Measurements from ENCODE around the gene NR3C2.

Gene NR3C2

GRCh38 chr4:148453833-148454232 is 11.6 kb upstream of the NR3C2 start:
- no peak for DNase-seq (ENCODE audit: low read depth)
- no peak overlapping the region for H3K4me3 ChIP-seq (ENCODE audit: control insufficient read depth, low read depth, low read length)
- no peak for TF ChIP-seq CTCF (IDR thresholded peaks at IDR 0.05; ENCODE audit: control insufficient read depth, insufficient read depth, low read depth, low read length, missing control alignments)

- no peak for DNase-seq (ENCODE audit: low read depth)
- TF ChIP-seq CTCF (IDR thresholded peaks at IDR 0.05; ENCODE audit: control insufficient read depth, insufficient read depth, low read depth, low read length, missing control alignments) = no peak
- H3K4me3 ChIP-seq (ENCODE audit: control insufficient read depth, low read depth, low read length) = no peak overlapping the region
Measured at GRCh38 chr4:148452970-148453369, 10.8 kb upstream of the NR3C2 start.

- no peak overlapping the region for H3K4me3 ChIP-seq (ENCODE audit: control insufficient read depth, low read depth, low read length)
- DNase-seq (ENCODE audit: low read depth) = no peak
- no peak for TF ChIP-seq CTCF (IDR thresholded peaks at IDR 0.05; ENCODE audit: control insufficient read depth, insufficient read depth, low read depth, low read length, missing control alignments)
Measured at GRCh38 chr4:148449921-148450320, 7.7 kb upstream of the NR3C2 start.

- H3K4me3 ChIP-seq (ENCODE audit: control insufficient read depth, low read depth, low read length) = no peak overlapping the region
- DNase-seq (ENCODE audit: low read depth) = no peak
- no peak for TF ChIP-seq CTCF (IDR thresholded peaks at IDR 0.05; ENCODE audit: control insufficient read depth, insufficient read depth, low read depth, low read length, missing control alignments)
Measured at GRCh38 chr4:148448141-148448540, 5.9 kb upstream of the NR3C2 start.

- no peak for TF ChIP-seq CTCF (IDR thresholded peaks at IDR 0.05; ENCODE audit: control insufficient read depth, insufficient read depth, low read depth, low read length, missing control alignments)
- no peak overlapping the region for H3K4me3 ChIP-seq (ENCODE audit: control insufficient read depth, low read depth, low read length)
- DNase-seq (ENCODE audit: low read depth) = no peak
Measured at GRCh38 chr4:148447681-148448080, 5.5 kb upstream of the NR3C2 start.

- no peak for DNase-seq (ENCODE audit: low read depth)
- H3K4me3 ChIP-seq (ENCODE audit: control insufficient read depth, low read depth, low read length) = peak overlapping the region; percentile 41
- TF ChIP-seq CTCF (IDR thresholded peaks at IDR 0.05; ENCODE audit: control insufficient read depth, insufficient read depth, low read depth, low read length, missing control alignments) = no peak
Measured at GRCh38 chr4:148445860-148446330, 3.7 kb upstream of the NR3C2 start.
